GM23338 (cell line): ENCODE measurements around the gene COBLL1. TPM values are rescaled to one million over a fixed set of nuclear protein-coding genes. Genes with fewer than 3 reads are reported as not detected.

Experiments
- ATAC-seq: fragments of 200-7000 bp; cut with Tn5 transposase; 3 replicates; pipeline ENCODE4 v1.9.1; 2020
- DNase-seq: peaks from one replicate; pipeline ENCODE4 v3.0.0-alpha.2; 2015; ENCODE audit warnings: low spot score
- H2AFZ ChIP-seq: fragments of 200-600 bp; sonication (generic); 2 replicates; pipeline ENCODE4 v1.8.0; 2016; ENCODE audit warnings: antibody characterized with exemption, mild to moderate bottlenecking, moderate library complexity
- H3F3A ChIP-seq: fragments of 200-600 bp; sonication (generic); replicated peaks from 2 replicates; pipeline ENCODE4 v1.8.0; 2017; ENCODE audit warnings: antibody characterized with exemption, mixed run types, low read depth
- H3K27ac ChIP-seq: fragments of 200-600 bp; sonication (generic); 2 replicates; pipeline ENCODE4 v1.6.1; 2016; ENCODE audit warnings: low read depth
- H3K27me3 ChIP-seq: fragments of 200-600 bp; sonication (generic); 2 replicates; pipeline ENCODE4 v1.8.0; 2016; ENCODE audit warnings: mild to moderate bottlenecking, mixed run types, moderate library complexity; ENCODE audit not compliant: insufficient read depth
- H3K36me3 ChIP-seq: fragments of 200-600 bp; sonication (generic); 2 replicates; pipeline ENCODE4 v1.8.0; 2016; ENCODE audit warnings: mild to moderate bottlenecking; ENCODE audit not compliant: insufficient read depth
- H3K4me1 ChIP-seq: fragments of 200-600 bp; sonication (generic); 2 replicates; pipeline ENCODE4 v1.8.0; 2016; ENCODE audit warnings: mild to moderate bottlenecking, moderate library complexity; ENCODE audit not compliant: insufficient read depth
- H3K4me2 ChIP-seq: fragments of 200-600 bp; sonication (generic); 2 replicates; pipeline ENCODE4 v1.7.1; 2017; ENCODE audit warnings: mixed run types
- H3K4me3 ChIP-seq: fragments of 200-600 bp; sonication (generic); 2 replicates; pipeline ENCODE4 v1.6.1; 2016; ENCODE audit warnings: mixed run types
- H3K79me2 ChIP-seq: fragments of 200-600 bp; sonication (generic); replicated peaks from 2 replicates; pipeline ENCODE4 v1.8.0; 2017; ENCODE audit warnings: mild to moderate bottlenecking; ENCODE audit not compliant: insufficient read depth
- H3K9me2 ChIP-seq: fragments of 200-600 bp; sonication (generic); 2 replicates; pipeline ENCODE4 v1.8.0; 2017; ENCODE audit not compliant: insufficient read depth
- H4K20me1 ChIP-seq: fragments of 200-600 bp; sonication (generic); replicated peaks from 2 replicates; pipeline ENCODE4 v1.8.0; 2017; ENCODE audit warnings: mild to moderate bottlenecking; ENCODE audit not compliant: insufficient read depth
- H3K27ac Mint-ChIP-seq: 2 replicates; pipeline ENCODE4 v1.8.0; 2020; ENCODE audit warnings: inconsistent platforms, mild to moderate bottlenecking, moderate library complexity, mixed read lengths
- H3K27me3 Mint-ChIP-seq: 3 replicates; pipeline ENCODE4 v1.8.0; 2022; ENCODE audit warnings: low read depth, mild to moderate bottlenecking, moderate library complexity, mixed read lengths, inconsistent platforms; ENCODE audit not compliant: insufficient read depth, poor library complexity
- H3K36me3 Mint-ChIP-seq: 3 replicates; pipeline ENCODE4 v1.8.0; 2021; ENCODE audit warnings: low read depth, mild to moderate bottlenecking, inconsistent platforms, moderate library complexity, mixed read lengths
- H3K4me1 Mint-ChIP-seq: 3 replicates; pipeline ENCODE4 v1.8.0; 2020; ENCODE audit warnings: mild to moderate bottlenecking, inconsistent platforms, mixed read lengths
- H3K4me3 Mint-ChIP-seq: 3 replicates; pipeline ENCODE4 v1.8.0; 2021; ENCODE audit warnings: moderate library complexity, mild to moderate bottlenecking, inconsistent platforms, mixed read lengths
- H3K9me3 Mint-ChIP-seq: 3 replicates; pipeline ENCODE4 v1.8.0; 2020; ENCODE audit warnings: moderate library complexity, mild to moderate bottlenecking, inconsistent platforms, mixed read lengths
- CREB1 ChIP-seq: fragments of 250-450 bp; sonication (Bioruptor Pico); IDR thresholded peaks from 2 replicates; pipeline ENCODE4 v1.5.0; 2020; ENCODE audit warnings: low read depth, mild to moderate bottlenecking, moderate library complexity
- EZH2 ChIP-seq: fragments of 200-600 bp; sonication (generic); IDR thresholded peaks from one replicate; pipeline ENCODE4 v1.8.0; 2017; ENCODE audit warnings: antibody characterized with exemption, mild to moderate bottlenecking, low read depth; ENCODE audit not compliant: unreplicated experiment
- EZH2phosphoT487 ChIP-seq: fragments of 200-600 bp; sonication (generic); IDR thresholded peaks from one replicate; pipeline ENCODE4 v1.8.1; 2018; ENCODE audit warnings: antibody characterized with exemption; ENCODE audit not compliant: unreplicated experiment
- JUNB ChIP-seq: IDR thresholded peaks from one replicate; pipeline ENCODE4 v1.6.1; 2016; ENCODE audit warnings: antibody characterized with exemption; ENCODE audit not compliant: unreplicated experiment
- NANOG ChIP-seq: IDR thresholded peaks from 2 replicates; pipeline ENCODE4 v1.6.1; 2016; ENCODE audit warnings: antibody characterized with exemption, borderline replicate concordance
- POLR2AphosphoS5 ChIP-seq: IDR thresholded peaks from 2 replicates; pipeline ENCODE4 v1.6.1; 2016; ENCODE audit warnings: antibody characterized with exemption, low read depth
- STAT1 ChIP-seq: IDR thresholded peaks from one replicate; pipeline ENCODE4 v1.6.1; 2016; ENCODE audit warnings: antibody characterized with exemption; ENCODE audit not compliant: unreplicated experiment
- ZNF114 ChIP-seq: fragments of 250-450 bp; sonication (Bioruptor Pico); IDR thresholded peaks from 2 replicates; pipeline ENCODE4 v1.5.0; 2020; ENCODE audit warnings: mild to moderate bottlenecking, moderate library complexity
- ZNF331 ChIP-seq: fragments of 250-450 bp; sonication (Bioruptor Pico); IDR thresholded peaks from 2 replicates; pipeline ENCODE4 v1.5.0; 2020; ENCODE audit warnings: low read depth, mild to moderate bottlenecking, moderate library complexity
- polyA plus RNA-seq: library from polyadenylated mRNA; unstranded; fragments of >200 nt; fragmentation: Nextera tagmentation; extraction: Ambion mirVana; gene quantifications from 2 replicates; pipeline ENCODE4 v1.2.1, GENCODE V29; 2016
- total RNA-seq: library from RNA; depleted of rRNA; stranded (reverse); fragments of >200 nt; shearing (Covaris generic); gene quantifications from 2 replicates; pipeline ENCODE4 v1.2.3, GENCODE V29; 2014
- TF ChIP-seq, protein P1 (sequence below), 2 experiments: fragments of 200-600 bp in 1 of 2; sonication (generic) in 1 of 2; conservative IDR thresholded peaks; 2 replicates each; pipeline versions ENCODE4 v1.5.1 to v1.6.1; 2016 to 2017; ENCODE audit warnings: antibody characterized with exemption in 2 of 2, low read depth in 2 of 2, mild to moderate bottlenecking in 2 of 2, moderate library complexity in 1 of 2
- TF ChIP-seq, protein P2 (sequence below): fragments of 250-450 bp; sonication (Bioruptor Pico); IDR thresholded peaks from 2 replicates; pipeline ENCODE4 v1.5.0; 2020; ENCODE audit warnings: mild to moderate bottlenecking, moderate library complexity
- TF ChIP-seq, protein P3 (sequence below): IDR thresholded peaks from one replicate; pipeline ENCODE4 v1.6.1; 2018; ENCODE audit warnings: antibody characterized with exemption; ENCODE audit not compliant: unreplicated experiment
- TF ChIP-seq, protein P4 (sequence below): IDR thresholded peaks from 2 replicates; pipeline ENCODE4 v1.6.1; 2016; ENCODE audit warnings: antibody characterized with exemption

The COBLL1 gene
- total and polyA plus RNA-seq, 2 experiments from 2014 or later, result 2.9 to 7.4 TPM

DNA sequence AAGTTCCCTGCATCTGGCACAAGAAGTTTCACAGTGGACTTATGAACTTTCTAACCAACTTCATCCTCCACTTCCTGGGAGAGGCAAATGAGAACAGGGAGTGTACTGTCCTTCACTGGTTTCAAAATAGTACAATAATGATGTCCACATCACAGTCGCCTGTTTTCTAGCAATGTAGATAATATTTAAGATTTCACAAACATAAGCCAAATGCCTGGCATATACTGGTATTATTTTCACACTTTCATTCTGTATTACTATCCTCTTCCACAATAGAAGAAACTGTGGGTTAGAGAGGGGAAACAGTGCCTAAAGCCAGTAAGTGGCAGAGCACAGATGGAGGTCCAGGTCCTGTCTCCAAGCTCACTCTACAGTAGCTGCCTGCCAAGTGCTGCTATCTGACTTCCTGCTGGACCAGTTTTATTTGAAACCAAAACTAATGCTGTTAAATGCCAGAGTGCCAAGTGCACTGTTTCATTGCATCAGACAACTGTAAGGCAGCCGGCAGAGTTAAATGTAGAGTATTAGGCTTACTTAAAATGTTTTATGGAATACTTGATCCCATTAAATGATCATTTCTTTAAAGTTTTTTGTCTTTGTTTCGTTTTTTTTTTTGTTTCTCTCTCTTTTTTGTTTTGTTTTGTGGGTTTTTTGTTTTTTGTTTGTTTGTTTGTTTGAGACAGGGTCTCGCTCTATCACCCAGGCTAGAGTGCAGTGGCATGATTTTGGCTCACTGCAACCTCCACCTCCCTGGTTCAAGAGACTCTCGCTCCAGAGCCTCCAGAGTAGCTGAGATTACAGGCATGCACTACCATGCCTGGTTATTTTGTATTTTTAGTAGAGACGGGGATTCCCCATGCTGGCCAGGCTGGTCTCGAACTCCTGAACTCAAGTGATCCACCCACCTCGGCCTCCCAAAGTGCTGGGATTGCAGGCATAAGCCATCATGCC is 15.1 kb downstream of the COBLL1 start:
- Mint-ChIP-seq H3K9me3 (no peaks in the 10 kb centered on the region), H3K4me3 (no peak overlapping the region), H3K27ac (peak overlapping the region; percentile 90), H3K27me3 (no peaks in the 10 kb centered on the region), H3K4me1 (peaks cover 6% of the 10 kb centered on the region; the same call in 2 of the 3 replicates), H3K36me3 (no peaks in the 10 kb centered on the region)
- peak; percentile 58 for ATAC-seq
- Histone ChIP-seq H3K4me1 (no peaks in the 10 kb centered on the region), H3K79me2 (no peaks in the 10 kb centered on the region), H4K20me1 (no peaks in the 10 kb centered on the region), H3K4me2 (no peak overlapping the region), H3K4me3 (no peak overlapping the region), H3K27me3 (no peaks in the 10 kb centered on the region), H3F3A (no peaks in the 10 kb centered on the region), H3K9me2 (no peaks in the 10 kb centered on the region), H3K27ac (no peak overlapping the region), H3K36me3 (no peaks in the 10 kb centered on the region), H2AFZ (no peak overlapping the region)
- peak; percentile 17 for DNase-seq
- TF ChIP-seq, protein P1, sequence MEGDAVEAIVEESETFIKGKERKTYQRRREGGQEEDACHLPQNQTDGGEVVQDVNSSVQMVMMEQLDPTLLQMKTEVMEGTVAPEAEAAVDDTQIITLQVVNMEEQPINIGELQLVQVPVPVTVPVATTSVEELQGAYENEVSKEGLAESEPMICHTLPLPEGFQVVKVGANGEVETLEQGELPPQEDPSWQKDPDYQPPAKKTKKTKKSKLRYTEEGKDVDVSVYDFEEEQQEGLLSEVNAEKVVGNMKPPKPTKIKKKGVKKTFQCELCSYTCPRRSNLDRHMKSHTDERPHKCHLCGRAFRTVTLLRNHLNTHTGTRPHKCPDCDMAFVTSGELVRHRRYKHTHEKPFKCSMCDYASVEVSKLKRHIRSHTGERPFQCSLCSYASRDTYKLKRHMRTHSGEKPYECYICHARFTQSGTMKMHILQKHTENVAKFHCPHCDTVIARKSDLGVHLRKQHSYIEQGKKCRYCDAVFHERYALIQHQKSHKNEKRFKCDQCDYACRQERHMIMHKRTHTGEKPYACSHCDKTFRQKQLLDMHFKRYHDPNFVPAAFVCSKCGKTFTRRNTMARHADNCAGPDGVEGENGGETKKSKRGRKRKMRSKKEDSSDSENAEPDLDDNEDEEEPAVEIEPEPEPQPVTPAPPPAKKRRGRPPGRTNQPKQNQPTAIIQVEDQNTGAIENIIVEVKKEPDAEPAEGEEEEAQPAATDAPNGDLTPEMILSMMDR (conservative IDR thresholded peaks at IDR 0.05; ENCODE audit: low read depth in 2 of 2), result no peak
- no peak for TF ChIP-seq JUNB
- TF ChIP-seq ZNF331 (CRISPR knock-in tag), result no peak
- TF ChIP-seq EZH2, result no peak
- no peak for TF ChIP-seq NANOG
- TF ChIP-seq, protein P2, sequence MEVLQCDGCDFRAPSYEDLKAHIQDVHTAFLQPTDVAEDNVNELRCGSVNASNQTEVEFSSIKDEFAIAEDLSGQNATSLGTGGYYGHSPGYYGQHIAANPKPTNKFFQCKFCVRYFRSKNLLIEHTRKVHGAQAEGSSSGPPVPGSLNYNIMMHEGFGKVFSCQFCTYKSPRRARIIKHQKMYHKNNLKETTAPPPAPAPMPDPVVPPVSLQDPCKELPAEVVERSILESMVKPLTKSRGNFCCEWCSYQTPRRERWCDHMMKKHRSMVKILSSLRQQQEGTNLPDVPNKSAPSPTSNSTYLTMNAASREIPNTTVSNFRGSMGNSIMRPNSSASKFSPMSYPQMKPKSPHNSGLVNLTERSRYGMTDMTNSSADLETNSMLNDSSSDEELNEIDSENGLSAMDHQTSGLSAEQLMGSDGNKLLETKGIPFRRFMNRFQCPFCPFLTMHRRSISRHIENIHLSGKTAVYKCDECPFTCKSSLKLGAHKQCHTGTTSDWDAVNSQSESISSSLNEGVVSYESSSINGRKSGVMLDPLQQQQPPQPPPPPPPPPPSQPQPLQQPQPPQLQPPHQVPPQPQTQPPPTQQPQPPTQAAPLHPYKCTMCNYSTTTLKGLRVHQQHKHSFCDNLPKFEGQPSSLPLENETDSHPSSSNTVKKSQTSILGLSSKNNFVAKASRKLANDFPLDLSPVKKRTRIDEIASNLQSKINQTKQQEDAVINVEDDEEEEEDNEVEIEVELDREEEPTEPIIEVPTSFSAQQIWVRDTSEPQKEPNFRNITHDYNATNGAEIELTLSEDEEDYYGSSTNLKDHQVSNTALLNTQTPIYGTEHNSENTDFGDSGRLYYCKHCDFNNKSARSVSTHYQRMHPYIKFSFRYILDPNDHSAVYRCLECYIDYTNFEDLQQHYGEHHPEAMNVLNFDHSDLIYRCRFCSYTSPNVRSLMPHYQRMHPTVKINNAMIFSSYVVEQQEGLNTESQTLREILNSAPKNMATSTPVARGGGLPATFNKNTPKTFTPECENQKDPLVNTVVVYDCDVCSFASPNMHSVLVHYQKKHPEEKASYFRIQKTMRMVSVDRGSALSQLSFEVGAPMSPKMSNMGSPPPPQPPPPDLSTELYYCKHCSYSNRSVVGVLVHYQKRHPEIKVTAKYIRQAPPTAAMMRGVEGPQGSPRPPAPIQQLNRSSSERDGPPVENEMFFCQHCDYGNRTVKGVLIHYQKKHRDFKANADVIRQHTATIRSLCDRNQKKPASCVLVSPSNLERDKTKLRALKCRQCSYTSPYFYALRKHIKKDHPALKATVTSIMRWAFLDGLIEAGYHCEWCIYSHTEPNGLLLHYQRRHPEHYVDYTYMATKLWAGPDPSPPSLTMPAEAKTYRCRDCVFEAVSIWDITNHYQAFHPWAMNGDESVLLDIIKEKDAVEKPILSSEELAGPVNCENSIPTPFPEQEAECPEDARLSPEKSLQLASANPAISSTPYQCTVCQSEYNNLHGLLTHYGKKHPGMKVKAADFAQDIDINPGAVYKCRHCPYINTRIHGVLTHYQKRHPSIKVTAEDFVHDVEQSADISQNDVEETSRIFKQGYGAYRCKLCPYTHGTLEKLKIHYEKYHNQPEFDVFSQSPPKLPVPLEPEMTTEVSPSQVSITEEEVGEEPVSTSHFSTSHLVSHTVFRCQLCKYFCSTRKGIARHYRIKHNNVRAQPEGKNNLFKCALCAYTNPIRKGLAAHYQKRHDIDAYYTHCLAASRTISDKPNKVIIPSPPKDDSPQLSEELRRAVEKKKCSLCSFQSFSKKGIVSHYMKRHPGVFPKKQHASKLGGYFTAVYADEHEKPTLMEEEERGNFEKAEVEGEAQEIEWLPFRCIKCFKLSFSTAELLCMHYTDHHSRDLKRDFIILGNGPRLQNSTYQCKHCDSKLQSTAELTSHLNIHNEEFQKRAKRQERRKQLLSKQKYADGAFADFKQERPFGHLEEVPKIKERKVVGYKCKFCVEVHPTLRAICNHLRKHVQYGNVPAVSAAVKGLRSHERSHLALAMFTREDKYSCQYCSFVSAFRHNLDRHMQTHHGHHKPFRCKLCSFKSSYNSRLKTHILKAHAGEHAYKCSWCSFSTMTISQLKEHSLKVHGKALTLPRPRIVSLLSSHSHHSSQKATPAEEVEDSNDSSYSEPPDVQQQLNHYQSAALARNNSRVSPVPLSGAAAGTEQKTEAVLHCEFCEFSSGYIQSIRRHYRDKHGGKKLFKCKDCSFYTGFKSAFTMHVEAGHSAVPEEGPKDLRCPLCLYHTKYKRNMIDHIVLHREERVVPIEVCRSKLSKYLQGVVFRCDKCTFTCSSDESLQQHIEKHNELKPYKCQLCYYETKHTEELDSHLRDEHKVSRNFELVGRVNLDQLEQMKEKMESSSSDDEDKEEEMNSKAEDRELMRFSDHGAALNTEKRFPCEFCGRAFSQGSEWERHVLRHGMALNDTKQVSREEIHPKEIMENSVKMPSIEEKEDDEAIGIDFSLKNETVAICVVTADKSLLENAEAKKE (CRISPR knock-in tag), result no peak
- no peak for TF ChIP-seq POLR2AphosphoS5
- no peak for TF ChIP-seq STAT1
- no peak for TF ChIP-seq EZH2phosphoT487
- TF ChIP-seq, protein P3, sequence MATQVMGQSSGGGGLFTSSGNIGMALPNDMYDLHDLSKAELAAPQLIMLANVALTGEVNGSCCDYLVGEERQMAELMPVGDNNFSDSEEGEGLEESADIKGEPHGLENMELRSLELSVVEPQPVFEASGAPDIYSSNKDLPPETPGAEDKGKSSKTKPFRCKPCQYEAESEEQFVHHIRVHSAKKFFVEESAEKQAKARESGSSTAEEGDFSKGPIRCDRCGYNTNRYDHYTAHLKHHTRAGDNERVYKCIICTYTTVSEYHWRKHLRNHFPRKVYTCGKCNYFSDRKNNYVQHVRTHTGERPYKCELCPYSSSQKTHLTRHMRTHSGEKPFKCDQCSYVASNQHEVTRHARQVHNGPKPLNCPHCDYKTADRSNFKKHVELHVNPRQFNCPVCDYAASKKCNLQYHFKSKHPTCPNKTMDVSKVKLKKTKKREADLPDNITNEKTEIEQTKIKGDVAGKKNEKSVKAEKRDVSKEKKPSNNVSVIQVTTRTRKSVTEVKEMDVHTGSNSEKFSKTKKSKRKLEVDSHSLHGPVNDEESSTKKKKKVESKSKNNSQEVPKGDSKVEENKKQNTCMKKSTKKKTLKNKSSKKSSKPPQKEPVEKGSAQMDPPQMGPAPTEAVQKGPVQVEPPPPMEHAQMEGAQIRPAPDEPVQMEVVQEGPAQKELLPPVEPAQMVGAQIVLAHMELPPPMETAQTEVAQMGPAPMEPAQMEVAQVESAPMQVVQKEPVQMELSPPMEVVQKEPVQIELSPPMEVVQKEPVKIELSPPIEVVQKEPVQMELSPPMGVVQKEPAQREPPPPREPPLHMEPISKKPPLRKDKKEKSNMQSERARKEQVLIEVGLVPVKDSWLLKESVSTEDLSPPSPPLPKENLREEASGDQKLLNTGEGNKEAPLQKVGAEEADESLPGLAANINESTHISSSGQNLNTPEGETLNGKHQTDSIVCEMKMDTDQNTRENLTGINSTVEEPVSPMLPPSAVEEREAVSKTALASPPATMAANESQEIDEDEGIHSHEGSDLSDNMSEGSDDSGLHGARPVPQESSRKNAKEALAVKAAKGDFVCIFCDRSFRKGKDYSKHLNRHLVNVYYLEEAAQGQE, result no peak
- TF ChIP-seq CREB1 (CRISPR knock-in tag), result no peak
- TF ChIP-seq, protein P4, sequence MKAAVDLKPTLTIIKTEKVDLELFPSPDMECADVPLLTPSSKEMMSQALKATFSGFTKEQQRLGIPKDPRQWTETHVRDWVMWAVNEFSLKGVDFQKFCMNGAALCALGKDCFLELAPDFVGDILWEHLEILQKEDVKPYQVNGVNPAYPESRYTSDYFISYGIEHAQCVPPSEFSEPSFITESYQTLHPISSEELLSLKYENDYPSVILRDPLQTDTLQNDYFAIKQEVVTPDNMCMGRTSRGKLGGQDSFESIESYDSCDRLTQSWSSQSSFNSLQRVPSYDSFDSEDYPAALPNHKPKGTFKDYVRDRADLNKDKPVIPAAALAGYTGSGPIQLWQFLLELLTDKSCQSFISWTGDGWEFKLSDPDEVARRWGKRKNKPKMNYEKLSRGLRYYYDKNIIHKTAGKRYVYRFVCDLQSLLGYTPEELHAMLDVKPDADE, result no peak
- TF ChIP-seq ZNF114 (CRISPR knock-in tag), result no peak
